OCI-LY1 (cell line): ENCODE results near the gene IL5RA.

ENCODE experiments used
- EZH2 ChIP-seq: fragments of 200-600 bp; sonication (generic), shearing (Covaris generic); IDR thresholded peaks from 2 replicates; pipeline ENCODE4 v1.8.0; 2017; ENCODE audit warnings: borderline replicate concordance, mixed run types, mild to moderate bottlenecking, antibody characterized with exemption, low read length, moderate library complexity, mixed read lengths
- TF ChIP-seq, protein P1 (sequence below): fragments of 200-600 bp; sonication (generic), shearing (Covaris generic); IDR thresholded peaks from 2 replicates; pipeline ENCODE4 v1.5.1; 2017; ENCODE audit warnings: mild to moderate bottlenecking, antibody characterized with exemption, low read length, moderate library complexity, mixed read lengths

DNA sequence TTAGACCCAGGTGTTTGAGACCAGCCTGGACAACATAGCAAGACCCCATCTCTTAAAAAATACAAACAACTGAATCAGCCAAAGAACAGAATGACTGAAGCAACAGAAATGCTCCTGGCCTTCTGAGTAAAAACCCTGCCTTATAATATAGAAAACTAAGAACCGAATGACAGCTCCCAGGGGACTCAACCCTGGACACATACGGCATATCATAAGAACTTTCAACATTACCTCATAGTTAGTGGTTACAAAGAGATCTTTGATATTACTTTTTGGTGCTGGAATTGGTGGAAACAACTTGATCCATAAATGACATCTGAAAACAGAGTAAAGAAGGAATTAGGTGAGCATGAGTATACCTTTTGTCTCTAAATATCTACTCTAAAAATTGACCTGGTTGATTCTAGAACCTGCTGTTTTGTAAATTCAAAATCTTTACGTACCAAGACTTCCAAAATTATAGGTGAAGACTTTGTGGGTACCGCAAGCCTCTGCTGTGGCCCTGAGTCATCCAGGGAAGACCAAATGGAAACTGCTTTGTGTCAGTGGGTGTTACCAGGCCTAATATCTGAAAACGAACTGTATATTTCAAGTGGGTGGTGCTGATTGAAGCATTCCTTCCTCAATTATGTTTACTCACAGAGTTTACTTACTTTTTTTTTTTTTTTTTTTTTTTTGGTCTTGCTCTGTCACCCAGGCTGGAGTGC, 35.5 kb downstream of the IL5RA start:
- TF ChIP-seq, protein P1, sequence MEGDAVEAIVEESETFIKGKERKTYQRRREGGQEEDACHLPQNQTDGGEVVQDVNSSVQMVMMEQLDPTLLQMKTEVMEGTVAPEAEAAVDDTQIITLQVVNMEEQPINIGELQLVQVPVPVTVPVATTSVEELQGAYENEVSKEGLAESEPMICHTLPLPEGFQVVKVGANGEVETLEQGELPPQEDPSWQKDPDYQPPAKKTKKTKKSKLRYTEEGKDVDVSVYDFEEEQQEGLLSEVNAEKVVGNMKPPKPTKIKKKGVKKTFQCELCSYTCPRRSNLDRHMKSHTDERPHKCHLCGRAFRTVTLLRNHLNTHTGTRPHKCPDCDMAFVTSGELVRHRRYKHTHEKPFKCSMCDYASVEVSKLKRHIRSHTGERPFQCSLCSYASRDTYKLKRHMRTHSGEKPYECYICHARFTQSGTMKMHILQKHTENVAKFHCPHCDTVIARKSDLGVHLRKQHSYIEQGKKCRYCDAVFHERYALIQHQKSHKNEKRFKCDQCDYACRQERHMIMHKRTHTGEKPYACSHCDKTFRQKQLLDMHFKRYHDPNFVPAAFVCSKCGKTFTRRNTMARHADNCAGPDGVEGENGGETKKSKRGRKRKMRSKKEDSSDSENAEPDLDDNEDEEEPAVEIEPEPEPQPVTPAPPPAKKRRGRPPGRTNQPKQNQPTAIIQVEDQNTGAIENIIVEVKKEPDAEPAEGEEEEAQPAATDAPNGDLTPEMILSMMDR = no peak
- TF ChIP-seq EZH2 = no peak
